Measurements from ENCODE around the gene ADH6.

DNA sequence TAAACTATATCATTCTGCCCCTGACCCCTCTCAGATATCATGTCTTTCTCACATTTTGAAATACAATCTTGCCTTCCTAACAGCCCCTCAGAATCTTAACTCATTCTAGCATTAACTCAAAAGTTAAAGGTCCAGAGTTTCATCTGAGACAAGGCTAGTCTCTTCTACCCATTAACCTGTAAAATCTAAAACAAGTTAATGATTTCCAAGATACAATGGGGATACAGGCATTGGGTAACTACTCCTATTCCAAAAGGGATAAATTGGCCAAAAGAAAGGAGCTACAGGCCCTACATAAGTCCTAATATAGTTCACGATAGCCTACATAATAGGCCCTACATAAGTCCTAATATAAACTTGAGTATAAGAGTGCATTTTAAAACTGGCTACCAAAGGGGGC is 18.9 kb downstream of the ADH6 start:
- no peak for TF ChIP-seq CTCF (IDR thresholded peaks at IDR 0.05)
- TF ChIP-seq RAD21 (IDR thresholded peaks at IDR 0.05; ENCODE audit: low read length), result no peak
- TF ChIP-seq NRF1 (IDR thresholded peaks at IDR 0.05; ENCODE audit: low read depth, low read length), result no peak

Measured in SK-N-SH (cell line).